ENCODE results near the gene OR2K2. TPM values are rescaled to one million over a fixed set of nuclear protein-coding genes. Genes with fewer than 3 reads are reported as not detected.
"Not testable (repeated sequence)": the region's sequence is repeated elsewhere in the genome, so short reads cannot be mapped to it uniquely, and the experiment has no call there.

The OR2K2 gene
- polyA plus RNA-seq, 3 donors: not detected

DNA sequence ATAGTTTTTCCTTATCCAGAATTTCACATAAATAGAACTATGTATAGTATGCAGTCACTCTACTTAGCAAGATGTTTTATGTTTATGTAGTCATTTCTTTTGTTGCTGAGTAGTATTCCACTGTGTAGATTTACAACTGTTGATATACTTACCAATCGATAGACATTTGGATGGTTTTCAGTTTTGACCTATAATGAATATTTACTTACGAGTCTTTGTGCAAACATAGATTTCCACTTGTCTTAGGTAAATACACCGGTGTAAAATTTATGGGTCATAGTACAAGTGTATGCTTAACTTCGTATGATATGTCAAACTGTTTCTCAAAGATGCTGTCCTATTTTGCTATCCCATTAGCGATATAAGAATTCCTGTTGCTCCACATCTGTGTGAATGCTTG lies 19.7 kb upstream of the OR2K2 start:
- peaks cover 0 to 7% (median 2%) of the 10 kb centered on the region in 3 donors for H3K27me3 Mint-ChIP-seq (ENCODE audit: low read depth in 3 of 3)
- no CpG with 5 or more reads among the region's 5 CpGs for WGBS (ENCODE audit: insufficient coverage)

DNA sequence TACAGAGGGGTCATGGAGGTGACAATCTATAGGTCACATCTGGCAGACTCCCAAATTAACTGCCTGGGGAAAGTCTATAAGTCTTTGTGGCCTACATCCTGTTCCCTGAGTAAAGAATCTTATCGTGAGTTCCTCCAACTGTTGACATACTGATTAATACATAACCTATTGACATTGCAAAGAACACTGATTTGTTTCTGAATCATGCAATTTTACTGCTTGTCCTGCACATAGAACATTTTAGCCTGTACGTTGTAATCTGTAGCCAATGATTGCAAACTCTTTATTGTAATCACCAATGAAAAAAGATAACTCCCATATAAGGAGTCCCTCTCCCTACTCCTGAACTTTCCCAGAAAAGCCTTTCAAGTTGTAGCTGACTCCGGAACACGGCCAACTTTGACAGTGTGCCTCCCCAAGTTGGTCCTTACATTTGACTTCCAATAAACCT lies 18.8 kb upstream of the OR2K2 start:
- H3K4me1 Mint-ChIP-seq: no peaks in the 10 kb centered on the region
- H3K4me3 Mint-ChIP-seq: no peak overlapping the region
- 60% methylated on average over 4 of the region's 4 CpGs for WGBS (ENCODE audit: insufficient coverage)

More for the DNA sequence above, 19.7 kb upstream of the OR2K2 start:
- H3K27me3 ChIP-seq (ENCODE audit: control insufficient read depth in 2 of 2, insufficient read depth in 2 of 2, low read length in 2 of 2): no peaks in the 10 kb centered on the region
- H3K4me3 Mint-ChIP-seq: no peak overlapping the region
- H3K36me3 Mint-ChIP-seq: no peaks in the 10 kb centered on the region
- TF ChIP-seq, protein P1, sequence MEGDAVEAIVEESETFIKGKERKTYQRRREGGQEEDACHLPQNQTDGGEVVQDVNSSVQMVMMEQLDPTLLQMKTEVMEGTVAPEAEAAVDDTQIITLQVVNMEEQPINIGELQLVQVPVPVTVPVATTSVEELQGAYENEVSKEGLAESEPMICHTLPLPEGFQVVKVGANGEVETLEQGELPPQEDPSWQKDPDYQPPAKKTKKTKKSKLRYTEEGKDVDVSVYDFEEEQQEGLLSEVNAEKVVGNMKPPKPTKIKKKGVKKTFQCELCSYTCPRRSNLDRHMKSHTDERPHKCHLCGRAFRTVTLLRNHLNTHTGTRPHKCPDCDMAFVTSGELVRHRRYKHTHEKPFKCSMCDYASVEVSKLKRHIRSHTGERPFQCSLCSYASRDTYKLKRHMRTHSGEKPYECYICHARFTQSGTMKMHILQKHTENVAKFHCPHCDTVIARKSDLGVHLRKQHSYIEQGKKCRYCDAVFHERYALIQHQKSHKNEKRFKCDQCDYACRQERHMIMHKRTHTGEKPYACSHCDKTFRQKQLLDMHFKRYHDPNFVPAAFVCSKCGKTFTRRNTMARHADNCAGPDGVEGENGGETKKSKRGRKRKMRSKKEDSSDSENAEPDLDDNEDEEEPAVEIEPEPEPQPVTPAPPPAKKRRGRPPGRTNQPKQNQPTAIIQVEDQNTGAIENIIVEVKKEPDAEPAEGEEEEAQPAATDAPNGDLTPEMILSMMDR (IDR thresholded peaks at IDR 0.05): no peak
- H3K36me3 ChIP-seq (replicated peaks in 1 of 2; ENCODE audit: control insufficient read depth in 1 of 2, insufficient read depth in 2 of 2, low read length in 2 of 2): no peaks in the 10 kb centered on the region
- no peak overlapping the region for H3K27ac ChIP-seq (ENCODE audit: low read depth in 1 of 2, low read length in 2 of 2)
- no peak for DNase-seq
- no peak overlapping the region for H3K9ac ChIP-seq (ENCODE audit: insufficient read depth, low read length, poor library complexity, severe bottlenecking)
- H2AFZ ChIP-seq (ENCODE audit: insufficient read depth, low read depth, low read length, poor library complexity, severe bottlenecking): no peak overlapping the region
- intact Hi-C loops (cut with micrococcal nuclease): no loop called here
- H3K27ac Mint-ChIP-seq: no peak overlapping the region
- no peaks in the 10 kb centered on the region for H3K79me2 ChIP-seq (ENCODE audit: insufficient read depth, low read length)
- H3K4me3 ChIP-seq (replicated peaks in 1 of 3; ENCODE audit: low read depth in 2 of 3, low read length in 3 of 3): no peak overlapping the region
- H3K4me2 ChIP-seq (replicated peaks; ENCODE audit: extremely low read depth, low read length, poor library complexity, severe bottlenecking): no peak overlapping the region
- no peaks in the 10 kb centered on the region for H3K9me3 ChIP-seq (replicated peaks in 1 of 2; ENCODE audit: control insufficient read depth in 1 of 2, insufficient read depth in 1 of 2, low read length in 2 of 2)
- H3K9me3 Mint-ChIP-seq: peaks cover 0 to 9% (median 1%) of the 10 kb centered on the region in 7 donors
- H3K4me1 Mint-ChIP-seq: no peaks in the 10 kb centered on the region
- H4K20me1 ChIP-seq (ENCODE audit: insufficient read depth, low read length): no peaks in the 10 kb centered on the region
- H3K4me1 ChIP-seq (ENCODE audit: control insufficient read depth in 1 of 2, insufficient read depth in 2 of 2, low read length in 2 of 2): no peaks in the 10 kb centered on the region

DNA sequence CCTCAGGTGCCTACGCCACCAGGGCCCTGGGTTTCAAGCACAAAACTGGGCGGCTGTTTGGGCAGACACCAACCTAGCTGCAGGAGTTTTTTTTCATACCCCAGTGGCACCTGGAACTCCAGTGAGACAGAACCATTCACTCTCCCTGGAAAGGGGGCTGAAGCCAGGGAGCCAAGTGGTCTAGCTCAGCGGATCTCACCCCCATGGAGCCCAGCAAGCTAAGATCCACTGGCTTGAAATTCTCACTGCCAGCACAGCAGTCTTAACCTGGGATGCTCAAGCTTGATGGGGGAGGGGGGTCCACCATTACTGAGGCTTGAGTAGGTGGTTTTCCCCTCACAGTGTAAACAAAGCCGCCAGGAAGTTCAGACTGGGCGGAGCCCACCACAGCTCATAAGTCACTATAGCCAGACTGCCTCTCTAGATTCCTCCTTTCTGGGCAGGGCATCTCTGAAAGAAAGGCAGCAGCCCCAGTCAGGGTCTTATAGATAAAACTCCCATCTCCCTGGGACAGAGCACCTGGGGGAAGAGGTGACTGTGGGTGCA lies 4.4 kb upstream of the OR2K2 start:
- H3K27me3 ChIP-seq (ENCODE audit: control insufficient read depth in 2 of 2, insufficient read depth in 2 of 2, low read length in 2 of 2); H3K9me3 ChIP-seq (replicated peaks in 1 of 2; ENCODE audit: control insufficient read depth in 1 of 2, insufficient read depth in 1 of 2, low read length in 2 of 2); H3K36me3 ChIP-seq (replicated peaks in 1 of 2; ENCODE audit: control insufficient read depth in 1 of 2, insufficient read depth in 2 of 2, low read length in 2 of 2); H3K4me2 ChIP-seq (replicated peaks; ENCODE audit: extremely low read depth, low read length, poor library complexity, severe bottlenecking); DNase-seq; H3K79me2 ChIP-seq (ENCODE audit: insufficient read depth, low read length); H3K4me1 Mint-ChIP-seq; H3K4me1 ChIP-seq (ENCODE audit: control insufficient read depth in 1 of 2, insufficient read depth in 2 of 2, low read length in 2 of 2); H3K27me3 Mint-ChIP-seq (ENCODE audit: low read depth in 3 of 3); H3K36me3 Mint-ChIP-seq; H4K20me1 ChIP-seq (ENCODE audit: insufficient read depth, low read length); H3K4me3 Mint-ChIP-seq; H3K9ac ChIP-seq (ENCODE audit: insufficient read depth, low read length, poor library complexity, severe bottlenecking); H3K27ac Mint-ChIP-seq; intact Hi-C loops (cut with micrococcal nuclease); H3K4me3 ChIP-seq (replicated peaks in 1 of 3; ENCODE audit: low read depth in 2 of 3, low read length in 3 of 3); H2AFZ ChIP-seq (ENCODE audit: insufficient read depth, low read depth, low read length, poor library complexity, severe bottlenecking); H3K27ac ChIP-seq (ENCODE audit: low read depth in 1 of 2, low read length in 2 of 2): not testable (repeated sequence)
- peaks cover 1 to 19% (median 5%) of the 10 kb centered on the region in 7 donors for H3K9me3 Mint-ChIP-seq
- WGBS (ENCODE audit: insufficient coverage): 100% methylated on average over 2 of the region's 5 CpGs

More for the DNA sequence above, 18.8 kb upstream of the OR2K2 start:
- Histone ChIP-seq H2AFZ (ENCODE audit: insufficient read depth, low read depth, low read length, poor library complexity, severe bottlenecking) (no peak overlapping the region), H3K9me3 (replicated peaks in 1 of 2; ENCODE audit: control insufficient read depth in 1 of 2, insufficient read depth in 1 of 2, low read length in 2 of 2) (no peaks in the 10 kb centered on the region), H3K4me3 (replicated peaks in 1 of 3; ENCODE audit: low read depth in 2 of 3, low read length in 3 of 3) (no peak overlapping the region), H3K27me3 (ENCODE audit: control insufficient read depth in 2 of 2, insufficient read depth in 2 of 2, low read length in 2 of 2) (no peaks in the 10 kb centered on the region), H3K4me1 (ENCODE audit: control insufficient read depth in 1 of 2, insufficient read depth in 2 of 2, low read length in 2 of 2) (no peaks in the 10 kb centered on the region), H3K79me2 (ENCODE audit: insufficient read depth, low read length) (no peaks in the 10 kb centered on the region), H4K20me1 (ENCODE audit: insufficient read depth, low read length) (no peaks in the 10 kb centered on the region), H3K9ac (ENCODE audit: insufficient read depth, low read length, poor library complexity, severe bottlenecking) (no peak overlapping the region), H3K4me2 (replicated peaks; ENCODE audit: extremely low read depth, low read length, poor library complexity, severe bottlenecking) (no peak overlapping the region), H3K36me3 (replicated peaks in 1 of 2; ENCODE audit: control insufficient read depth in 1 of 2, insufficient read depth in 2 of 2, low read length in 2 of 2) (no peaks in the 10 kb centered on the region), H3K27ac (ENCODE audit: low read depth in 1 of 2, low read length in 2 of 2) (no peak overlapping the region)
- TF ChIP-seq, protein P1 (IDR thresholded peaks at IDR 0.05): no peak
- Mint-ChIP-seq H3K27me3 (ENCODE audit: low read depth in 3 of 3) (peaks cover 0 to 7% (median 2%) of the 10 kb centered on the region in 3 donors), H3K36me3 (no peaks in the 10 kb centered on the region), H3K27ac (no peak overlapping the region), H3K9me3 (peaks cover 0 to 8% (median 1%) of the 10 kb centered on the region in 7 donors)
- intact Hi-C loops (cut with micrococcal nuclease): no loop called here
- no peak for DNase-seq

Data from CD14-positive monocyte (primary cell).